Omental fat pad (tissue), 4 donors: ENCODE measurements around the gene BLOC1S1. TPM values are rescaled to one million over a fixed set of nuclear protein-coding genes. Genes with fewer than 3 reads are reported as not detected.

ENCODE experiments used
- ATAC-seq: fragments of 150-250 bp; one replicate; pipeline ENCODE4 v1.9.1; 2016; ENCODE audit warnings: mild to moderate bottlenecking, moderate library complexity; ENCODE audit not compliant: low FRiP score
- DNase-seq: peaks from one replicate; pipeline ENCODE4 v3.0.0-alpha.2; 2019; ENCODE audit warnings: low spot score
- total RNA-seq, 4 donors: library from RNA; depleted of rRNA; stranded (reverse); fragments of >200 nt; gene quantifications; one replicate each; pipeline ENCODE4 v1.1.0, GENCODE V29; 2016
- TF ChIP-seq, protein P1 (sequence below), 3 donors: fragments of 450-650 bp; IDR thresholded peaks; one replicate each; pipeline ENCODE4 v1.5.1; 2016 to 2017; ENCODE audit warnings: antibody characterized with exemption in 3 of 3, mild to moderate bottlenecking in 3 of 3, moderate library complexity in 2 of 3

Gene BLOC1S1
- total RNA-seq, 4 donors from 2014 or later = 168 to 247 (median 213) TPM

DNA sequence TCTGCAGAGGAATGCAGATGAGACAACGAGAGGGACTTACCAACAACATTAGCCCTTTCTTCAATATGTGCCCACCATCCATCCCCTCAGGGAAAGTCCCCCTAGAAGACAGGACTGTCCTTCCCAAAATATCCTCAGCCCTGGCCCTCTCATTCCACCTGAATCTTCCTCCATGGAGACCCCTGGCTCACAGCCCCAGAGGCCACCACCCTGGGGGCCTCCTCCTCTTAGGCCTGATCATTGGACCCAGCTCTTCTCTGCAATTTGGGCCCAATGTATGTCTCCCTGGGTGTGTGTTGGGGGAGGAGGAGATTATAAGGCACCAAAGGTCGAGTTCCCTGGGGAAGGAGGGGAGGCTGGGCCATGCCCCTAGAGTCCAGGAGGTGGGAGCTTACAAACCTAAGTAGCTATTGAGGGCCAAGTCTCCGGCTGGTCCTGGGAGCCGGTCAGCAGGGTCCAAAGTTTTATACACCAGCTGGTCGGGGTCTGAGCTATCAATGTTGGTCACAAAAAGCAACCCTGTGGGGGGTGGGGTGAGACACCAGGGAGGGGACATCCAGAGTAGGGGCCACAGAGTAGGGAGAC is 16.3 kb upstream of the BLOC1S1 start:
- TF ChIP-seq, protein P1, sequence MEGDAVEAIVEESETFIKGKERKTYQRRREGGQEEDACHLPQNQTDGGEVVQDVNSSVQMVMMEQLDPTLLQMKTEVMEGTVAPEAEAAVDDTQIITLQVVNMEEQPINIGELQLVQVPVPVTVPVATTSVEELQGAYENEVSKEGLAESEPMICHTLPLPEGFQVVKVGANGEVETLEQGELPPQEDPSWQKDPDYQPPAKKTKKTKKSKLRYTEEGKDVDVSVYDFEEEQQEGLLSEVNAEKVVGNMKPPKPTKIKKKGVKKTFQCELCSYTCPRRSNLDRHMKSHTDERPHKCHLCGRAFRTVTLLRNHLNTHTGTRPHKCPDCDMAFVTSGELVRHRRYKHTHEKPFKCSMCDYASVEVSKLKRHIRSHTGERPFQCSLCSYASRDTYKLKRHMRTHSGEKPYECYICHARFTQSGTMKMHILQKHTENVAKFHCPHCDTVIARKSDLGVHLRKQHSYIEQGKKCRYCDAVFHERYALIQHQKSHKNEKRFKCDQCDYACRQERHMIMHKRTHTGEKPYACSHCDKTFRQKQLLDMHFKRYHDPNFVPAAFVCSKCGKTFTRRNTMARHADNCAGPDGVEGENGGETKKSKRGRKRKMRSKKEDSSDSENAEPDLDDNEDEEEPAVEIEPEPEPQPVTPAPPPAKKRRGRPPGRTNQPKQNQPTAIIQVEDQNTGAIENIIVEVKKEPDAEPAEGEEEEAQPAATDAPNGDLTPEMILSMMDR (IDR thresholded peaks at IDR 0.05) = no peak
- ATAC-seq = no peak
- no peak for DNase-seq

GRCh38 chr12:55700255-55701018 is 15.4 kb upstream of the BLOC1S1 start:
- DNase-seq (no peak), ATAC-seq (no peak)
- TF ChIP-seq, protein P1 (IDR thresholded peaks at IDR 0.05) = no peak

DNA sequence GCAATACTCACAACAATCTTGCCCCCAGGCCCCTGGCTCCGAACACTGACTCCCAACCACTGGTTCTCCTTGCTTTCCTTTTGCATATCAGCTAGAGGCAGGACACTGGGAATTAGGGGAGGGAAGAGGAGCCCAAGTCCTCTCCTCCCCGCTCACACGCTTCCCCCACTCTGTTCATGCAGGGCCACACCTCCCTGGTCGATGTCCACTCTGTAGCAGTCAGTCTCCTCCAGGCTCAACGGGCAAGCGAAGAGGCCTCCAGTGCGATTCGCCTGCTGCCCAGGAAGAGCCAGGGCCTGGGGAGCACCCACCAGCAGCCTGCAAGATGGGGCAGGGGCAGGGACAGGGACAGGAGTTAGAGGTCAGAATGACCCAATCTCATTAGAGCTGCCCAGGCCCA is 13.0 kb upstream of the BLOC1S1 start:
- no peak for DNase-seq
- ATAC-seq = no peak
- TF ChIP-seq, protein P1 (IDR thresholded peaks at IDR 0.05) = no peak

DNA sequence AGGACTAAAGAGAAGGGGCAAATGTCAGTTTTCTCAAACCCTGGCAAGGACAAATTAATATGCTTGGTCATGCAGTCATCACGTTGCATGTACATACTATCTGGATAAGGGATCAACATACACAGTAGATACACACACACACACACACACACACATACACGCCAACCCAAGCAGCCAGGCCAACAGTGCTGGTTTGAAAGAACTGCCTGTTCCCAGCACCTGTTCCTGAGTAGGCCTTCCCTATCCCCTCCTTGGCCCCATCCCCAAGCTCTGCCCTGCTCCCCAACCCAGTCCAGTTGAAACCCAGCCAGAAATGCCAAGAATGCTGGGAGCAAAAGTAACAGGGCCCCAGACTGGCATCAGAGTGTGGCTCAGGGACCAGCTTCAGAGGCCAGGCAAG is 12.6 kb upstream of the BLOC1S1 start:
- no peak for ATAC-seq
- DNase-seq = no peak
- TF ChIP-seq, protein P1 (IDR thresholded peaks at IDR 0.05) = no peak

DNA sequence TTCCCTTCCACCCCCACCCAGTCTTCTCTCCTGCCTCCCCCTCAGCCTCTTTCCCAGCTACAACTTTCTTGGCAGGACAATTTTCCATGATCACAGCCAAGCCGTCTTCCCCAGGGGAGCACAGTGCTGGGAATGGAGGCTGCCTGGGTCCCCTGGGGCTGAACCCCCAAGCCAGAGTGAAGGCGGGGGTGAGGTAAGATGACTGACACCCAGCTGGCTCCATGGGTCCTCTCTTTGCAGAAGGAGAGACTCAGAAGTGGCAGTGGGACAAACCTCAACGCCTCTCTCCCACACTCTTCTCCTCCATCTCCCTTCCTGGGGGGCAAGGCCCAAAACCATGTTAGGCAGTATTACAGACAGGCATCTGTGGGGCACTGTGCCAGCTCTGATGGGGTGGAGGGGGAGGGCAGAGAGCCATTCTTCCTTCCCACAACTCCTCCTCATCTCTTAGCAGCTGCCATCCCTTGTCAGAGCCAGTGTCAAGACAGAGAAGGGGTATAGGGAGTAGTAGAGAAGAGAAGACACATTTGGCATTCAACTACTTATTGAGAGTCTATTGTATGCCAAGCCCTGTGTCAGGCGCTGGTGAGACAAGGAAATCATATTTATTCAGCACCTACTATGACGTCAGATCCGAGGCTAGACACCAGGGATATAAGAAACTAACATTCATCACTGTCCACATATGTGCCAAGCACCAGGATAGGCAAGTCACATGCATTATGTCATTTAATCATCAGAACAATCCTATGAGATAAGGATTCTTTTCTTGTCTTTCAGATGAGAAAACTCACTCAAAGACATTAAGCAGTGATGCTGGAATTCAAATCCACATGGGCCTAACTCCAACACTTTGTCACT is 11.7 kb upstream of the BLOC1S1 start:
- DNase-seq = no peak
- TF ChIP-seq, protein P1 (IDR thresholded peaks at IDR 0.05) = no peak
- no peak for ATAC-seq

DNA sequence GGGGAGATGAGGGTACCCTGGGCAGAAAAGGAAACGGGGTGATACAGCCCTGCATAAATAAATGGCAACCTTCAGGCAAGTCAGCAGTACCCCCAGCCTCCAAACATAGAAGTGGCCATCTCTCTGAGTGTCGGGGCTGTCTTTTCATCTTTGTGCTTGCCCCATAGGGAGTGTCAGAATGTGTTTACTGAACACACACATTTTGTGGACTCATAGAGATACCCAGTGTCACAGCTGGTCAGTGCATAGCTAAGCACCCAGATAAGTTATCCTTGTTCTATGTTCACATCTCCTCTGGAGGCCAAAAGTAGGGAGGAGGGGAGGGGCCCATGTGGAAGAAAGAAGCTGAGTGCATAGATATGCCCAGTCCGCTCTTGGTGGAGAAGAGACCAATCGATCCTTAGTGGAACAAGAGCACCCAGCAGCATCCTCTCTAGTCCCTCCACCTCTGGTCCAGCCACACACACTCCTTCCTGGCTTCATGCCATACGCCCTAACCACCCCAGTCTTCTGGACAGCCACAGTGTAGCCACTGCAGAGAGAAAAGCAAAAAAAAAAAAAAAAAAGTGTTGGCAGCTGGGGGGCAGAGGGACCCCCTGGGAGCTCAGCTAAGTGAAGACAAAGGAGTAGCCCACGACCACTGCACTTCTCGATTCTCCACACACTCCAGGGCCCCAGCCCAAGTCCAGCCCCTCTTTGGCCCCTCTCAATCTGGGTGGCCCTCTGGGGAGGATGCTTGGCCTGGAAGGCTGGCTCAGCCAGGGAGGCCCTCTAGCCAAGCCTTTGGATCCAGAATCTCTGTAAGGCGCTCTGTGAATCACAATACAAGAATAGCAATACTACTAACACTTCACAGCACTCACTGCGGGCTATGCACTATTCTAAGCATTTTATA is 10.8 kb upstream of the BLOC1S1 start:
- TF ChIP-seq, protein P1 (IDR thresholded peaks at IDR 0.05) = no peak
- no peak for DNase-seq
- no peak for ATAC-seq
